K562 (cell line): ENCODE measurements around the gene VARS1. TPM values are rescaled to one million over a fixed set of nuclear protein-coding genes. Genes with fewer than 3 reads are reported as not detected.

Experiments
- EWSR1 ChIP-seq: fragments of 450-650 bp; IDR thresholded peaks from 2 replicates; pipeline ENCODE4 v1.6.1; 2018; ENCODE audit warnings: borderline replicate concordance, mild to moderate bottlenecking, low read depth, moderate library complexity; ENCODE audit not compliant: partially characterized antibody
- FOXA1 ChIP-seq: fragments of 450-650 bp; IDR thresholded peaks from 2 replicates; pipeline ENCODE4 v1.6.1; 2016; ENCODE audit warnings: mild to moderate bottlenecking, borderline replicate concordance
- HCFC1 ChIP-seq: IDR thresholded peaks from 2 replicates; pipeline ENCODE4 v1.6.1; 2012; ENCODE audit warnings: low read depth, low read length, improper control_type of control experiment
- MIER1 ChIP-seq: fragments of 450-650 bp; IDR thresholded peaks from 2 replicates; pipeline ENCODE4 v1.6.1; 2016; ENCODE audit warnings: antibody characterized with exemption, mild to moderate bottlenecking, low read depth
- NFIX ChIP-seq: fragments of 250-450 bp; sonication (Bioruptor Pico); IDR thresholded peaks from 2 replicates; pipeline ENCODE4 v1.4.0; 2020; ENCODE audit warnings: low read depth, mild to moderate bottlenecking, moderate library complexity
- NR2C1 ChIP-seq, 2 experiments: fragments of 450-650 bp; IDR thresholded peaks; 2 replicates each; pipeline ENCODE4 v1.6.1; 2017; ENCODE audit warnings: mild to moderate bottlenecking in 2 of 2, antibody characterized with exemption in 1 of 2, inconsistent platforms in 1 of 2, missing compliant biosample characterization in 1 of 2, missing genetic modification characterization in 1 of 2
- PHF20 ChIP-seq: fragments of 450-650 bp; IDR thresholded peaks from 2 replicates; pipeline ENCODE4 v1.6.1; 2018; ENCODE audit not compliant: partially characterized antibody
- PML ChIP-seq: IDR thresholded peaks from 2 replicates; pipeline ENCODE4 v1.6.1; 2012; ENCODE audit warnings: low read length, inconsistent platforms
- TFE3 ChIP-seq: fragments of 450-650 bp; formaldehyde crosslinking; IDR thresholded peaks from 2 replicates; pipeline ENCODE4 v1.4.0; 2020; ENCODE audit warnings: mild to moderate bottlenecking, mixed read lengths
- ZNF274 ChIP-seq: IDR thresholded peaks from 2 replicates; pipeline ENCODE4 v1.6.1; 2011; ENCODE audit warnings: low read depth, mild to moderate bottlenecking, low read length, moderate library complexity, borderline replicate concordance
- ZNF354B ChIP-seq: fragments of 250-450 bp; sonication (Bioruptor Pico); IDR thresholded peaks from 2 replicates; pipeline ENCODE4 v1.4.0; 2020
- ZNF609 ChIP-seq: sonication (generic); formaldehyde crosslinking; IDR thresholded peaks from 2 replicates; pipeline ENCODE4 v1.8.1; 2023; ENCODE audit warnings: missing genetic modification reagents, mild to moderate bottlenecking, borderline replicate concordance
- polyA plus RNA-seq, 8 experiments: library from polyadenylated mRNA; depleted of rRNA in 4 of 8; stranded (reverse) in 5 of 8; unstranded in 3 of 8; fragments of >200 nt; fragmentation: Nextera tagmentation in 2 of 8; fragmentation: Illumina TruSeq in 1 of 8; extraction: Ambion mirVana in 2 of 8; extraction: Trizol in 1 of 8; gene quantifications; 2 replicates each; pipeline versions ENCODE4 v1.2.1 to v1.2.3, GENCODE V29; 2011 to 2014; ENCODE audit warnings: inconsistent platforms in 1 of 8, missing spikeins in 1 of 8
- total RNA-seq, 7 experiments: library from RNA; depleted of rRNA in 6 of 7; stranded (reverse); fragments of >200 nt in 6 of 7; fragmentation: Illumina TruSeq in 2 of 7; extraction: Trizol in 2 of 7; gene quantifications; 2 replicates each; pipeline versions ENCODE4 v1.2.1 to v1.2.3, GENCODE V29; 2011 to 2021; ENCODE audit warnings: low replicate concordance in 1 of 7
- TF ChIP-seq, protein P1 (sequence below): fragments of 450-650 bp; IDR thresholded peaks from 2 replicates; pipeline ENCODE4 v1.6.1; 2016; ENCODE audit warnings: low read depth

The VARS1 gene
- total and polyA plus RNA-seq, 9 of the 15 experiments (the other 6 are each of a cell fraction or from before 2014, with no cell fraction given): 2.9 to 488 (median 130) TPM

DNA sequence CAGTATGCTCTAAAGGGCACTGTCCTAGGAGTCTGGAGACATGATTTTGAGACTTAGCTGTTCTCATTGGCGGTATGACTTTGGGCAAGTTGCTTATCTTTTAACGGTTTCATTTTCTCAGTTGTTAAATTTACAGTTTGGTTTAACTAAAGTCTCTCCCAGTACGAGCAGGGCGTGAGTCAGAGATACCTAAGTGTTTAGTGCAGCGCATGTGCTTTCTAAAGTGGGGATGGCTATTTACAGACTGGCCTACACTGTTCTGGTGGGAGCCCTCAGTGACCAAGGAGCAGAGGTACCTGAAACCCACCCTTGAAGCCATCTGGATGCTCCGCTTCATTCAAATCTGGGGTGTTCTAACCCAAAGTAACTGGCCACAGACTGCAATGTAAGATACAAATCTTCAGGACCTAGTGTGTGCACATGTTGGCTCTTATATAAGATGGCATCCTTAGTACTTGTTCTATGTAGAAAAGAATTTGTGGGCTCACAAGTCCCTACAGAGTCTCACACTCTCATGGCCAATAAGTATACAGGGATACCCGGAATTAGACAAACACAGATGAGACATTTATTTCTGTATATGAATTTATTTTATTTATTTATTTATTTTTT is 45.0 kb downstream of the VARS1 start (continued):
- TF ChIP-seq NFIX (CRISPR knock-in tag) (no peak), MIER1 (no peak), NR2C1 (IDR thresholded peaks at IDR 0.05) (no peak), NR2C1 (tag; IDR thresholded peaks at IDR 0.05) (no peak), HCFC1 (no peak), TFE3 (no peak), ZNF274 (no peak), FOXA1 (no peak), PHF20 (no peak), EWSR1 (no peak), PML (no peak), ZNF354B (no peak), ZNF609 (CRISPR knock-in tag) (no peak)
- TF ChIP-seq, protein P1, sequence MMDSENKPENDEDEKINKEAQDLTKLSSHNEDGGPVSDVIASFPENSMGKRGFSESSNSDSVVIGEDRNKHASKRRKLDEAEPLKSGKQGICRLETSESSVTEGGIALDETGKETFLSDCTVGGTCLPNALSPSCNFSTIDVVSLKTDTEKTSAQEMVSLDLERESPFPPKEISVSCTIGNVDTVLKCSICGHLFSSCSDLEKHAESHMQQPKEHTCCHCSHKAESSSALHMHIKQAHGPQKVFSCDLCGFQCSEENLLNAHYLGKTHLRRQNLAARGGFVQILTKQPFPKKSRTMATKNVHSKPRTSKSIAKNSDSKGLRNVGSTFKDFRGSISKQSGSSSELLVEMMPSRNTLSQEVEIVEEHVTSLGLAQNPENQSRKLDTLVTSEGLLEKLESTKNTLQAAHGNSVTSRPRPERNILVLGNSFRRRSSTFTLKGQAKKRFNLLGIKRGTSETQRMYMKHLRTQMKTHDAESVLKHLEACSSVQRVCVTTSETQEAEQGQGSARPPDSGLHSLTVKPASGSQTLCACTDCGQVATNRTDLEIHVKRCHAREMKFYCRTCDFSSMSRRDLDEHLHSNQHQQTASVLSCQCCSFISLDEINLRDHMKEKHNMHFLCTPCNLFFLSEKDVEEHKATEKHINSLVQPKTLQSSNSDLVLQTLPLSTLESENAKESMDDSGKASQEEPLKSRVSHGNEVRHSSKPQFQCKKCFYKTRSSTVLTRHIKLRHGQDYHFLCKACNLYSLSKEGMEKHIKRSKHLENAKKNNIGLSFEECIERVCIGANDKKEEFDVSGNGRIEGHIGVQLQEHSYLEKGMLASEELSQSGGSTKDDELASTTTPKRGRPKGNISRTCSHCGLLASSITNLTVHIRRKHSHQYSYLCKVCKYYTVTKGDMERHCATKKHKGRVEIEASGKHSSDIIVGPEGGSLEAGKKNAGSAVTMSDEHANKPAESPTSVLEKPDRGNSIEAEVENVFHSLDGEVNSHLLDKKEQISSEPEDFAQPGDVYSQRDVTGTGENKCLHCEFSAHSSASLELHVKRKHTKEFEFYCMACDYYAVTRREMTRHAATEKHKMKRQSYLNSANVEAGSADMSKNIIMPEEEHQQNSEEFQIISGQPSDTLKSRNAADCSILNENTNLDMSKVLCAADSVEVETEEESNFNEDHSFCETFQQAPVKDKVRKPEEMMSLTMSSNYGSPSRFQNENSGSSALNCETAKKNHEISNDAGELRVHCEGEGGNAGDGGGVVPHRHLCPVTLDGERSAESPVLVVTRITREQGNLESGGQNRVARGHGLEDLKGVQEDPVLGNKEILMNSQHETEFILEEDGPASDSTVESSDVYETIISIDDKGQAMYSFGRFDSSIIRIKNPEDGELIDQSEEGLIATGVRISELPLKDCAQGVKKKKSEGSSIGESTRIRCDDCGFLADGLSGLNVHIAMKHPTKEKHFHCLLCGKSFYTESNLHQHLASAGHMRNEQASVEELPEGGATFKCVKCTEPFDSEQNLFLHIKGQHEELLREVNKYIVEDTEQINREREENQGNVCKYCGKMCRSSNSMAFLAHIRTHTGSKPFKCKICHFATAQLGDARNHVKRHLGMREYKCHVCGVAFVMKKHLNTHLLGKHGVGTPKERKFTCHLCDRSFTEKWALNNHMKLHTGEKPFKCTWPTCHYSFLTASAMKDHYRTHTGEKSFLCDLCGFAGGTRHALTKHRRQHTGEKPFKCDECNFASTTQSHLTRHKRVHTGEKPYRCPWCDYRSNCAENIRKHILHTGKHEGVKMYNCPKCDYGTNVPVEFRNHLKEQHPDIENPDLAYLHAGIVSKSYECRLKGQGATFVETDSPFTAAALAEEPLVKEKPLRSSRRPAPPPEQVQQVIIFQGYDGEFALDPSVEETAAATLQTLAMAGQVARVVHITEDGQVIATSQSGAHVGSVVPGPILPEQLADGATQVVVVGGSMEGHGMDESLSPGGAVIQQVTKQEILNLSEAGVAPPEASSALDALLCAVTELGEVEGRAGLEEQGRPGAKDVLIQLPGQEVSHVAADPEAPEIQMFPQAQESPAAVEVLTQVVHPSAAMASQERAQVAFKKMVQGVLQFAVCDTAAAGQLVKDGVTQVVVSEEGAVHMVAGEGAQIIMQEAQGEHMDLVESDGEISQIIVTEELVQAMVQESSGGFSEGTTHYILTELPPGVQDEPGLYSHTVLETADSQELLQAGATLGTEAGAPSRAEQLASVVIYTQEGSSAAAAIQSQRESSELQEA: no peak
